K562 (cell line): Measurements from ENCODE around the gene ACRBP. TPM values are rescaled to one million over a fixed set of nuclear protein-coding genes. Genes with fewer than 3 reads are reported as not detected.

ENCODE experiments used
- DACH1 ChIP-seq: fragments of 450-650 bp; IDR thresholded peaks from 2 replicates; pipeline ENCODE4 v1.6.1; 2018; ENCODE audit not compliant: partially characterized antibody
- ETV1 ChIP-seq: fragments of 450-650 bp; conservative IDR thresholded peaks from 2 replicates; pipeline ENCODE4 v1.6.1; 2016; ENCODE audit warnings: missing genetic modification characterization, control low read depth, low read depth, missing compliant biosample characterization
- KLF16 ChIP-seq: IDR thresholded peaks from 2 replicates; pipeline ENCODE4 v1.6.1; 2016; ENCODE audit warnings: antibody characterized with exemption
- LCOR ChIP-seq: sonication (generic); formaldehyde crosslinking; IDR thresholded peaks from 2 replicates; pipeline ENCODE4 v1.8.0; 2022; ENCODE audit warnings: mild to moderate bottlenecking, missing genetic modification reagents
- NFIC ChIP-seq: fragments of 450-650 bp; IDR thresholded peaks from 2 replicates; pipeline ENCODE4 v1.6.1; 2017; ENCODE audit warnings: mild to moderate bottlenecking, inconsistent platforms
- PTTG1 ChIP-seq: fragments of 450-650 bp; IDR thresholded peaks from 2 replicates; pipeline ENCODE4 v1.6.1; 2016; ENCODE audit warnings: low read depth, mild to moderate bottlenecking, missing genetic modification characterization, missing compliant biosample characterization
- SIN3A ChIP-seq, 2 experiments: fragments of 150-350 bp in 1 of 2; IDR thresholded peaks; 2 replicates each; pipeline ENCODE4 v1.6.1; 2011 to 2016; ENCODE audit warnings: borderline replicate concordance in 2 of 2, low read depth in 2 of 2, low read length in 2 of 2, mild to moderate bottlenecking in 2 of 2, moderate library complexity in 2 of 2; ENCODE audit not compliant: control insufficient read depth in 1 of 2
- SPI1 ChIP-seq: IDR thresholded peaks from 2 replicates; pipeline ENCODE4 v1.6.1; 2011; ENCODE audit warnings: low read depth, low read length, control low read depth, borderline replicate concordance
- SREBF2 ChIP-seq: sonication (generic); formaldehyde crosslinking; IDR thresholded peaks from 2 replicates; pipeline ENCODE4 v1.4.0; 2020; ENCODE audit warnings: mild to moderate bottlenecking, missing genetic modification reagents
- SRSF9 ChIP-seq: fragments of 200-400 bp; formaldehyde crosslinking; IDR thresholded peaks from 2 replicates; pipeline ENCODE4 v1.6.1; 2017; ENCODE audit warnings: low read depth, low read length, borderline replicate concordance
- TAF1 ChIP-seq: IDR thresholded peaks from 2 replicates; pipeline ENCODE4 v1.6.1; 2011; ENCODE audit warnings: mild to moderate bottlenecking, low read length, moderate library complexity; ENCODE audit not compliant: insufficient read depth, control insufficient read depth, severe bottlenecking; ENCODE audit errors: extremely low read depth
- ZBTB17 ChIP-seq: fragments of 450-650 bp; formaldehyde crosslinking; IDR thresholded peaks from 2 replicates; pipeline ENCODE4 v1.4.0; 2020; ENCODE audit warnings: mild to moderate bottlenecking
- ZFPM2 ChIP-seq: fragments of 250-450 bp; sonication (Bioruptor Pico); IDR thresholded peaks from 2 replicates; pipeline ENCODE4 v1.5.1; 2022; ENCODE audit warnings: mild to moderate bottlenecking
- ZFX ChIP-seq: sonication (generic); formaldehyde crosslinking; IDR thresholded peaks from 2 replicates; pipeline ENCODE4 v1.8.0; 2022; ENCODE audit warnings: mild to moderate bottlenecking, missing genetic modification reagents, moderate library complexity
- polyA plus RNA-seq, 8 experiments: library from polyadenylated mRNA; depleted of rRNA in 4 of 8; stranded (reverse) in 5 of 8; unstranded in 3 of 8; fragments of >200 nt; fragmentation: Nextera tagmentation in 2 of 8; fragmentation: Illumina TruSeq in 1 of 8; extraction: Ambion mirVana in 2 of 8; extraction: Trizol in 1 of 8; gene quantifications; 2 replicates each; pipeline versions ENCODE4 v1.2.1 to v1.2.3, GENCODE V29; 2011 to 2014; ENCODE audit warnings: inconsistent platforms in 1 of 8, missing spikeins in 1 of 8
- total RNA-seq, 7 experiments: library from RNA; depleted of rRNA in 6 of 7; stranded (reverse); fragments of >200 nt in 6 of 7; fragmentation: Illumina TruSeq in 2 of 7; extraction: Trizol in 2 of 7; gene quantifications; 2 replicates each; pipeline versions ENCODE4 v1.2.1 to v1.2.3, GENCODE V29; 2011 to 2021; ENCODE audit warnings: low replicate concordance in 1 of 7
- TF ChIP-seq, protein P1 (sequence below), 2 experiments: fragments of 250-450 bp in 1 of 2; fragments of 450-650 bp in 1 of 2; sonication (Bioruptor Pico) in 1 of 2; IDR thresholded peaks; 2 replicates each; pipeline versions ENCODE4 v1.6.1 to v1.8.0; 2016 to 2021; ENCODE audit warnings: mild to moderate bottlenecking in 2 of 2, moderate library complexity in 2 of 2, missing compliant biosample characterization in 1 of 2, missing genetic modification characterization in 1 of 2
- TF ChIP-seq, protein P2 (sequence below): fragments of 450-650 bp; IDR thresholded peaks from 2 replicates; pipeline ENCODE4 v1.6.1; 2018; ENCODE audit not compliant: partially characterized antibody
- TF ChIP-seq, protein P3 (sequence below): IDR thresholded peaks from 2 replicates; pipeline ENCODE4 v1.6.1; 2012; ENCODE audit warnings: low read depth, low read length, improper control_type of control experiment, borderline replicate concordance

The ACRBP gene
- total and polyA plus RNA-seq, 9 of the 15 experiments (the other 6 are each of a cell fraction or from before 2014, with no cell fraction given), result 3.1 to 31.8 (median 8.4) TPM

DNA sequence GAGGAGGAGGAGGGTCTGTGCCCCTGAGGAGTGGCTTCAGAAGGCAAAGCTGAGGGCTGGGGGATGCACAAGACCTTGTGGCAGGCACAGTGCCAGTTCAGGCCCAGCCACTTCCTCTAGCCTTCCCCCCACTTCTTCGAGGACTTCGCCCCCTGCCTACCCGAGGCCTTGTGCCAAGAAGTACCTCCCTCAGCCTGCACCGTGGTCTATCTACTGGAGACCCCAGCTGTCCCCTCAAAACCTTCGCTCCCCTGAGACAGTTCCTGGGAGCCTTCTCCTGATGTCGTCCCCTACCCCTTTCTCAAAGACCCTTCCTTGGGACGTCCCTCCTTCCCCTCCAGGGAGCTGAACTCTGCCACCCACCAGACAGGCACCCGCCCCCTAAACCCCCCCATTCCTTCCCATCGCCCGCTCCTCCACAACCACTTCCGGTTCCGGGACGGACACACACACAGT lies 41.3 kb upstream of the ACRBP start (continued):
- TF ChIP-seq PTTG1 (tag), result no peak
- TF ChIP-seq ZFX (CRISPR knock-in tag), result peak; percentile 47
- TF ChIP-seq NFIC, result peak; percentile 42; the same call in 1 of the 2 replicates
- TF ChIP-seq DACH1, result no peak
- TF ChIP-seq ZFPM2 (CRISPR knock-in tag), result no peak
- 0 out of 2 replicates have a peak, but pooled peaks have one; percentile 9 for TF ChIP-seq ETV1 (tag)
- TF ChIP-seq, protein P1, sequence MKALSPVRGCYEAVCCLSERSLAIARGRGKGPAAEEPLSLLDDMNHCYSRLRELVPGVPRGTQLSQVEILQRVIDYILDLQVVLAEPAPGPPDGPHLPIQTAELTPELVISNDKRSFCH (CRISPR knock-in tag; IDR thresholded peaks at IDR 0.05), result no peak
- TF ChIP-seq, protein P1 (tag; IDR thresholded peaks at IDR 0.05), result no peak
- no peak for TF ChIP-seq SRSF9
- peak in 1 of 2 experiments; percentile 25; a peak in 1 of 4 replicates for TF ChIP-seq SIN3A (IDR thresholded peaks at IDR 0.05; ENCODE audit: borderline replicate concordance in 2 of 2, control insufficient read depth in 1 of 2, low read depth in 2 of 2, low read length in 2 of 2)
- peak; percentile 41 for TF ChIP-seq TAF1
- TF ChIP-seq, protein P2, sequence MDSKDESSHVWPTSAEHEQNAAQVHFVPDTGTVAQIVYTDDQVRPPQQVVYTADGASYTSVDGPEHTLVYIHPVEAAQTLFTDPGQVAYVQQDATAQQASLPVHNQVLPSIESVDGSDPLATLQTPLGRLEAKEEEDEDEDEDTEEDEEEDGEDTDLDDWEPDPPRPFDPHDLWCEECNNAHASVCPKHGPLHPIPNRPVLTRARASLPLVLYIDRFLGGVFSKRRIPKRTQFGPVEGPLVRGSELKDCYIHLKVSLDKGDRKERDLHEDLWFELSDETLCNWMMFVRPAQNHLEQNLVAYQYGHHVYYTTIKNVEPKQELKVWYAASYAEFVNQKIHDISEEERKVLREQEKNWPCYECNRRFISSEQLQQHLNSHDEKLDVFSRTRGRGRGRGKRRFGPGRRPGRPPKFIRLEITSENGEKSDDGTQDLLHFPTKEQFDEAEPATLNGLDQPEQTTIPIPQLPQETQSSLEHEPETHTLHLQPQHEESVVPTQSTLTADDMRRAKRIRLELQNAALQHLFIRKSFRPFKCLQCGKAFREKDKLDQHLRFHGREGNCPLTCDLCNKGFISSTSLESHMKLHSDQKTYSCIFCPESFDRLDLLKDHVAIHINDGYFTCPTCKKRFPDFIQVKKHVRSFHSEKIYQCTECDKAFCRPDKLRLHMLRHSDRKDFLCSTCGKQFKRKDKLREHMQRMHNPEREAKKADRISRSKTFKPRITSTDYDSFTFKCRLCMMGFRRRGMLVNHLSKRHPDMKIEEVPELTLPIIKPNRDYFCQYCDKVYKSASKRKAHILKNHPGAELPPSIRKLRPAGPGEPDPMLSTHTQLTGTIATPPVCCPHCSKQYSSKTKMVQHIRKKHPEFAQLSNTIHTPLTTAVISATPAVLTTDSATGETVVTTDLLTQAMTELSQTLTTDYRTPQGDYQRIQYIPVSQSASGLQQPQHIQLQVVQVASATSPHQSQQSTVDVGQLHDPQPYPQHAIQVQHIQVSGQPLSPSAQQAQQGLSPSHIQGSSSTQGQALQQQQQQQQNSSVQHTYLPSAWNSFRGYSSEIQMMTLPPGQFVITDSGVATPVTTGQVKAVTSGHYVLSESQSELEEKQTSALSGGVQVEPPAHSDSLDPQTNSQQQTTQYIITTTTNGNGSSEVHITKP, result peak; percentile 5
- 0 out of 2 replicates have a peak, but pooled peaks have one; percentile 19 for TF ChIP-seq ZBTB17 (CRISPR knock-in tag)
- TF ChIP-seq SPI1, result 0 out of 2 replicates have a peak, but pooled peaks have one; percentile 12
- TF ChIP-seq KLF16, result no peak
- TF ChIP-seq SREBF2, result no peak
- TF ChIP-seq LCOR, result no peak
- TF ChIP-seq, protein P3, sequence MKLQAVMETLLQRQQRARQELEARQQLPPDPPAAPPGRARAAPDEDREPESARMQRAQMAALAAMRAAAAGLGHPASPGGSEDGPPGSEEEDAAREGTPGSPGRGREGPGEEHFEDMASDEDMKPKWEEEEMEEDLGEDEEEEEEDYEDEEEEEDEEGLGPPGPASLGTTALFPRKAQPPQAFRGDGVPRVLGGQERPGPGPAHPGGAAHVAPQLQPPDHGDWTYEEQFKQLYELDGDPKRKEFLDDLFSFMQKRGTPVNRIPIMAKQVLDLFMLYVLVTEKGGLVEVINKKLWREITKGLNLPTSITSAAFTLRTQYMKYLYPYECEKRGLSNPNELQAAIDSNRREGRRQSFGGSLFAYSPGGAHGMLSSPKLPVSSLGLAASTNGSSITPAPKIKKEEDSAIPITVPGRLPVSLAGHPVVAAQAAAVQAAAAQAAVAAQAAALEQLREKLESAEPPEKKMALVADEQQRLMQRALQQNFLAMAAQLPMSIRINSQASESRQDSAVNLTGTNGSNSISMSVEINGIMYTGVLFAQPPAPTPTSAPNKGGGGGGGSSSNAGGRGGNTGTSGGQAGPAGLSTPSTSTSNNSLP, result no peak
